Adrenal gland (tissue), 5 donors: ENCODE measurements around the gene FGFR4.

ENCODE experiments used
- POLR2A ChIP-seq, 2 donors: fragments of 450-650 bp; IDR thresholded peaks; one replicate each; pipeline ENCODE4 v1.6.1; 2017; ENCODE audit warnings: antibody characterized with exemption in 2 of 2, mild to moderate bottlenecking in 2 of 2, moderate library complexity in 1 of 2
- TF ChIP-seq, protein P1 (sequence below), 6 experiments: fragments of 450-650 bp in 4 of 6; fragments of 200-600 bp in 2 of 6; sonication (generic) in 1 of 6; IDR thresholded peaks; 1 replicate in 5 of 6; 2 replicates in 1 of 6; pipeline versions ENCODE4 v1.5.1 to v1.8.0; 2016 to 2021; ENCODE audit warnings: antibody characterized with exemption in 6 of 6, mild to moderate bottlenecking in 2 of 6, moderate library complexity in 1 of 6
- donor health status: DM: no; HTN: no; CAD: no.

DNA sequence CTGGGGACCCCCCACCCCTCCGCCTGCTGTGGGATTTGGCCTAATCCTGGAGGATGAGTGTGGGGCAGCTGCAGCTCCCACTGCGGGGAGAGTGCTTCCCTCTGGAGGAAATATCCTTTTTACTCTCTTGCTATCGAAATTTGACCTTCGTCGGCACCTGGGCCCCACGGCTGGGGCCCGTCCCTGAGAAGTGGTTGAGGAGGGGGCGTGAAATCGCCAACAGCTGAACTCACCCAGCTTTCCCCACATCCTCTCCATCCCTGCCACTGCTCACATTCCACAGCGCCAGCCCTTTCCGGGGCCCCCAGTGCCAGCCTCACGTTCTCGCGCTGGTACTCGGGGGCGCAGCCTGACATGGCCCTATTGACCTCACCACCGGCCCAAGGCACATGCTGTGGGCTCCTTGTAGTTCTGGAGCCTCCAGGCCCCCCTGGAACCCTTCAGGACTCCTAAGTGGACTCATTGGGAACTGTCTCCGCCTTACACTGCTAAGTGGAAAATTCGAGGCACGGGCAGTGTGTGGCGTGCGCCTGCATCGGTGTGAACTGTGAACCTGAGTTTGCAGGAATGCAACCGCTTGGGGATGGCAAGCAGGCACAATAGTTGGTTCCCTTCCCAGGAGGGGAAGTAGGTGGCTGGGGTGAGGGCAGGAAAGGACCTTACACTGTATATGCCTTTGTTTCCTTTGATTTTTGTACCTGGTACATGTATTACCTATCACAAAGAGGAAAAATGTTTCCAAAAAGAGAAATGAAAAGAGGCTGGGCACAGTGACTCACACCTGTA lies 19.2 kb downstream of the FGFR4 start:
- no peak for TF ChIP-seq POLR2A (IDR thresholded peaks at IDR 0.05)
- TF ChIP-seq, protein P1, sequence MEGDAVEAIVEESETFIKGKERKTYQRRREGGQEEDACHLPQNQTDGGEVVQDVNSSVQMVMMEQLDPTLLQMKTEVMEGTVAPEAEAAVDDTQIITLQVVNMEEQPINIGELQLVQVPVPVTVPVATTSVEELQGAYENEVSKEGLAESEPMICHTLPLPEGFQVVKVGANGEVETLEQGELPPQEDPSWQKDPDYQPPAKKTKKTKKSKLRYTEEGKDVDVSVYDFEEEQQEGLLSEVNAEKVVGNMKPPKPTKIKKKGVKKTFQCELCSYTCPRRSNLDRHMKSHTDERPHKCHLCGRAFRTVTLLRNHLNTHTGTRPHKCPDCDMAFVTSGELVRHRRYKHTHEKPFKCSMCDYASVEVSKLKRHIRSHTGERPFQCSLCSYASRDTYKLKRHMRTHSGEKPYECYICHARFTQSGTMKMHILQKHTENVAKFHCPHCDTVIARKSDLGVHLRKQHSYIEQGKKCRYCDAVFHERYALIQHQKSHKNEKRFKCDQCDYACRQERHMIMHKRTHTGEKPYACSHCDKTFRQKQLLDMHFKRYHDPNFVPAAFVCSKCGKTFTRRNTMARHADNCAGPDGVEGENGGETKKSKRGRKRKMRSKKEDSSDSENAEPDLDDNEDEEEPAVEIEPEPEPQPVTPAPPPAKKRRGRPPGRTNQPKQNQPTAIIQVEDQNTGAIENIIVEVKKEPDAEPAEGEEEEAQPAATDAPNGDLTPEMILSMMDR (IDR thresholded peaks at IDR 0.05): no peak
